ENCODE results near the gene MISP.

DNA sequence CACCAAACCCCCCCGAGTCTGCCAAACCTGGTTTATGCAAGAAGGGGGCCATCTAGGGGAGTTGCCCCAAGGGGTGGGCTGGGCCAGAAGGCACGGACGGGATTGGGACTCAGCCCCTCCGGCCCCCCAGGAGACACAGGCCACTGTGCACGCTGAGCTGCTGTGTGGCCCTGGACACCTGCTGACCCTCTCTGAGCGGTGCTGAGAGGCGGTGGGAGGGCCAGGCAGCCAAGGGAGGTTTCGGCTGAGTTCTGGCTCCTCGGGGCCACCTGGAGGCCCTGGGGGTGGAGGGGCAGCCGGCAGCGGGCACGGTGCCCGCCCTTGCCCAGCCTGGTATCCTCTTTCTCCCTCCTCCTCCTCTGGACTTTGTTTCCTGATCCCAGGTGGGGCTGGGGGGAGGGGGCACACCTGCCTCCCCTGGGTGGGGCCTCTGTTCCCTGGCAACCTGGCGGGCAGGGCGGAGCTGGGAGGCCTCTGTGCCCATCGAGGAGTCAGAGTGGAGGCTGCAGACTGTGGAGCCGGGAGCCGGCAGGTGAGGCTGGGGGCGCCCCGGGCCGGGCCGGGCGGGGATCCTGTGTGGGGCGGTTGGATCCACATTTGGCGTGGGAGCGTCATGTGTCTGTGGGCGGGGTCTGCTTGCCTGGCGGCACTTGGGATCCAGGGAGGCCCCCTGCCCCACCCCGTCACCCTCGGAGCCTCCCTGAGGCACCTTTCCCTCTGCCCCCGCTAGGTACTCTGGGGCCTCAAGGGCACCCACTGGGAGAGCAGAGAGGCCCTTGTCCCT is at the start of gene MISP:
- TF ChIP-seq, protein P1, sequence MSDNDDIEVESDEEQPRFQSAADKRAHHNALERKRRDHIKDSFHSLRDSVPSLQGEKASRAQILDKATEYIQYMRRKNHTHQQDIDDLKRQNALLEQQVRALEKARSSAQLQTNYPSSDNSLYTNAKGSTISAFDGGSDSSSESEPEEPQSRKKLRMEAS (IDR thresholded peaks at IDR 0.05): no peak
- TF ChIP-seq ESRRA (IDR thresholded peaks at IDR 0.05; ENCODE audit: borderline replicate concordance, low read length): no peak
- TF ChIP-seq, protein P2, sequence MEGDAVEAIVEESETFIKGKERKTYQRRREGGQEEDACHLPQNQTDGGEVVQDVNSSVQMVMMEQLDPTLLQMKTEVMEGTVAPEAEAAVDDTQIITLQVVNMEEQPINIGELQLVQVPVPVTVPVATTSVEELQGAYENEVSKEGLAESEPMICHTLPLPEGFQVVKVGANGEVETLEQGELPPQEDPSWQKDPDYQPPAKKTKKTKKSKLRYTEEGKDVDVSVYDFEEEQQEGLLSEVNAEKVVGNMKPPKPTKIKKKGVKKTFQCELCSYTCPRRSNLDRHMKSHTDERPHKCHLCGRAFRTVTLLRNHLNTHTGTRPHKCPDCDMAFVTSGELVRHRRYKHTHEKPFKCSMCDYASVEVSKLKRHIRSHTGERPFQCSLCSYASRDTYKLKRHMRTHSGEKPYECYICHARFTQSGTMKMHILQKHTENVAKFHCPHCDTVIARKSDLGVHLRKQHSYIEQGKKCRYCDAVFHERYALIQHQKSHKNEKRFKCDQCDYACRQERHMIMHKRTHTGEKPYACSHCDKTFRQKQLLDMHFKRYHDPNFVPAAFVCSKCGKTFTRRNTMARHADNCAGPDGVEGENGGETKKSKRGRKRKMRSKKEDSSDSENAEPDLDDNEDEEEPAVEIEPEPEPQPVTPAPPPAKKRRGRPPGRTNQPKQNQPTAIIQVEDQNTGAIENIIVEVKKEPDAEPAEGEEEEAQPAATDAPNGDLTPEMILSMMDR (IDR thresholded peaks at IDR 0.05): no peak
